Suppressor macrophage treated with lipopolysaccharide for 1 hour (primary cell): ENCODE measurements around the gene MAFG.

Experiments used
- DNase-seq, 3 donors: peaks; one replicate each; pipeline ENCODE4 v3.0.0-alpha.2; 2020 to 2022

The MAFG gene

GRCh38 chr17:81908793-81909192 is 18.7 kb downstream of the MAFG start:
- DNase-seq: no peak

DNA sequence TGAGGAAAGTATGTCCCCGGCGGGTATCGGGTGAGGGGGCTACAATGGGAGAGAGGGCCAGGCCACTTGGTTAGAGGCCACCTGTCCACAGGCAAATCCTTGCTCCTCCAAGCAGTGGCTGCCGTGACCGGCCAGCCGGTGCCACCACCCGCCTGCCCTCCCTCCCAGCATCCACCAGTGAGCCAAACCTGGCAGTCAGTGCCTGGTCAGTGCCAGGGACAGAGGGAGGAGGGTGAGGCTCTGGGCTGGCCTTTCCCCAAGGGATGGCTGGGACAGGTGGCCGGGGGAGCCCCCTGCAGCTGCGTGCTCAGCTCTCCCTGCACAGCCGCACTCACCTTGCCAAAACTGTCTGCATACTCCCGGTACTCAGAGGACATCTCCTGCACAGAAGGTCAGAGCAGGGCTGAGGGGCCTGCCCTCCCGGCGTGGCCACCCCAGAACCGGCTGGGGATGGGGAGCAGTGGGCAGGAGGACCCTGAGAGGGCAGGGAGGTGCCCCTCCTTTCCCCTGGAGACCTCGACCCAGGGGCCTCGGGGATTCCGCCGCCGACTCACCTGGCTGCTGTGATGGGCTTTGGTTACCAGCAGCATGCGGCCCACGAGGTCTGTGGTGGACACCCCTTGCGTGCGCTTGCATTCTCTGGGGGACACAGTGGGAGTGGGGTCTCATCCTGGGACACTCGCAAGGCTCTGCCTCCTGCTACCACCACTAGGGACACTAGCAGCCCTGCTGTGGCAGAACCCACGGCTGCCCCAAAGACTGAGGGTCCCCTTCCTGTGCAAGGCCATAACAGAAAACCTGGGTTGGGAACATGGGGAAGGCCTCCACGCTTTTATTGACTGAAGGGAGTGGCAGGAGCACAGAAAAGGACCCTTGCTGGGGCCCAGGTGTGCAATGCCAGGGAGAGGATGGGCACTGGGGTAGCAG is 20.1 kb downstream of the MAFG start:
- DNase-seq: no peak

DNA sequence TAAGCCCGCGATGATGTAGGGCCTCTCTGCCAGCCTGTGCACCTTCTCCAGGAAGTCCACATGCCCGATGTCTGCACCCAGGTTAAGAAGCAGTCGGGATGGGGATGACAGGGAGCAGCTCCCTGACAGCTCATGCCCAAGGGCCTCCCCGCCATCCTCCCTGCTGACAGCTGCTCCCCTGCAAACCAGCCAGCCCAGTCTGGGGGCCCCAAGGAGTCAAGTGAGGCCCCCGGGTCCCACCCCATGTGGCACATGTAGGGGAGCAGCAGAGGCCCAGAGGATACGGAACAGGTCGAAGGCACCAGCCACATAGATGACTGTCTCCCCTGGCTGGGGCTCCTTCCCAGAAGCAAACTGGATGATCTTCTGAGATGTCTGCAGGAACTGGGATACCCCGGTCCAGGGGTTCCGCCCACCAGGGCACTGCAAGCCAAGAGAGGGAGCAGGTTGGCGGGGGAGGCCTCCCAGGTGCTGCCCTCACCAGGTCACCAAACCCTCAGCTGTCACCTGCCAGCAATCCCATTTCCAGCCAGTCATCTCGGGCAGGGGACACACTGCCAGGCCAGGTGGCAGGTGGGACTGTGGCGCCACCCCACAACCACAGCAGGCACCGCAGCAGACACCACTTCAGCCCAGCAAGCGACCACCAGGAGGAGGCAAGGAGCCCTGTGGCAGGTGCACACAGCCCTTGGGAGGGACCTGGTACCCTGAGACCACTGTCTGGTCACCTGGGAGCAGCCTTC is 20.9 kb downstream of the MAFG start:
- no peak for DNase-seq

DNA sequence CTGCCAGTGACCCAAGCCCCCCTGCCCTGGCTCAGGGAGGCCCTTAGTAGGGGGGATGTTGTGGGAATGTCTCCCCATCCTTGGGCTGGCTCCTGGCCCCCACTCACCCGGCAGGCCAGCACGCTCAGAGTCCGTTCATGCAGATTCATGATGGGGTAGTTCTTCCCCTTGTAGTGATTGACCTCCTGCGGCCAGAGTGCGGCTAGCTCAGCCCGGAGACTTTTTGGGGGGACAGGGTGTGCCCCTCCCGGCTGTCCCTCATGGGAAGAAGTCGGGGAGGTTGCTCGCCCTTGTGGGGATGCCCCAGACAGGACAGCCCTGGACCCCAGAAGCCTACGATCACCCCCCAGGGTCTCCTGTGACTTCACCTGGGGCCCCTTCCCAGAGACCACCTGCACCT is 21.5 kb downstream of the MAFG start:
- DNase-seq: no peak

GRCh38 chr17:81905424-81905875 is 22.1 kb downstream of the MAFG start:
- DNase-seq: no peak

GRCh38 chr17:81904600-81905423 is 22.7 kb downstream of the MAFG start:
- DNase-seq: no peak

GRCh38 chr17:81903896-81904599 is 23.5 kb downstream of the MAFG start:
- no peak for DNase-seq

GRCh38 chr17:81903415-81903831 is 24.1 kb downstream of the MAFG start:
- no peak for DNase-seq

DNA sequence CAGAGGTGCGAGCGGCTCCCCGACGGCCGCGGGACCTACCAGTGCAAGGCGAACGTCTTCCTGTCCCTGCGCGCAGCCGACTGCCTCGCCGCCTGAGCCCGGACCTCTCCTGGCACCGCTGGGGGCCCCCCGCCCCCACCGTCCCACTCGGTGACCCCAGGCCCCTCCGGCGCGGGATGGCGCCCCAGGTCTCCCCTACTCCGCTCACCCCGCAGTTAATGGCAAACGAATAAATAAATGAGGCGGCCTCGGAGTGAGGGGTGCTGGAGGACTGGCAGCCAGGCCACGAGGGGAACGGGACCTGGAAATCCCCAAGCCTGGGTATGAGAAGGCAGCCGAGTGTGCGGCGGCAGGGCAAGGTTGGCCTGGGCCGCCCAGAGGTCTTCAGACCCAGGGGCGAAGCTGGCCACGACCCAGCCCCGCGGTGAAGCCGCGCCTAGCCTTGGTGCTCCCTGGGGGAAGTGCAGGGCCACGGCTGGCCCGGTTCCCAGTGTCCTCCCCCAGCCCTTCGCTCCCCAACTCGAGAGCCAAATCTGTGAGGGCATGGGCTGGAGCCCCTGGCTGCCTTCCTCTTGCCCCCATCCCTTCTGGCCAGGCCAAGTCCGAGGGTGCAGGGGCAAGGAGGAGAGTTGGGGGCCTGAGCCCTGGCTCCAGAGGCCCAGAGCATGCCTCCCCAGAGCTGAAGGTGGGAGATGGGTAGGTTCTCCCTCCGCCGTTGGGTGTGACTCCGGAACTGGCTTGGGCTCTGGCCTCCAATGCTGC is 24.7 kb downstream of the MAFG start:
- DNase-seq: no peak

- peak in 2 of 3 donors; percentile 40 to 67 for DNase-seq
Observed at GRCh38 chr17:81902023-81902652, 25.4 kb downstream of the MAFG start, which contains the start of gene NPB. Gene NPB, plus strand, starts transcription at chr17:81902238. Its CDS starts 40 bp downstream, at chr17:81902278.

- DNase-seq: no peak
Observed at GRCh38 chr17:81901167-81902022, 26.1 kb downstream of the MAFG start.

DNA sequence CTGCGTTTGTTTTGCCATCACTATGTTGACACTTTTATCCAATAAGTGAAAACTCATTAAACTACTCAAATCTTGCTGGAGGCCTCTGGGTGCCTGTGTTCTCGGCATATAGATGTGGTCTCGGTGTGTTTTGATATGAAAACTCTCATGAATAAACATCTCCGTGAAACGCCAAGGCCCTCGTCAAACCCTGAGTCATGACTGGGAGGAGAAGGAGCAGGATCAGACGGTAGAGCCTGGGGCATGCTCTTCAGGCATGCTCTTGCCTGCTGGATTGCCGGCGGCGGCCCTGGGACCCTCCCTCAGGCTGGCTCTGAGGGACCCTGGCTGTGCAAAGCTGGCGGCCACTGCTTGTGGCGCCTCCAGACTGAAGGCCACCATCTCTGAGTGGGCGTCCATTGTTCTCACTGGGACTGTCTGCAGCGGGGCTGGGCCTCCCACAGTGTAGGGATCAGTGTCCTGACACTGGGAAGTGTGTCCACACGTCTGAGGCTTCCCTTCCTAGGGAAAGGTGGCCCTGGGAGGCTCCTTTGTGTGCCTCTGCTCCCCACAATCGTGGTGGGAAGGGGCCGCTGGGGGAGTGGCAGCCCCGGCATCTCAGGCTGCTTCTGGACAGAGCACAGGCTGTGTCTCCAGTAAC is 27.2 kb downstream of the MAFG start:
- no peak for DNase-seq

DNA sequence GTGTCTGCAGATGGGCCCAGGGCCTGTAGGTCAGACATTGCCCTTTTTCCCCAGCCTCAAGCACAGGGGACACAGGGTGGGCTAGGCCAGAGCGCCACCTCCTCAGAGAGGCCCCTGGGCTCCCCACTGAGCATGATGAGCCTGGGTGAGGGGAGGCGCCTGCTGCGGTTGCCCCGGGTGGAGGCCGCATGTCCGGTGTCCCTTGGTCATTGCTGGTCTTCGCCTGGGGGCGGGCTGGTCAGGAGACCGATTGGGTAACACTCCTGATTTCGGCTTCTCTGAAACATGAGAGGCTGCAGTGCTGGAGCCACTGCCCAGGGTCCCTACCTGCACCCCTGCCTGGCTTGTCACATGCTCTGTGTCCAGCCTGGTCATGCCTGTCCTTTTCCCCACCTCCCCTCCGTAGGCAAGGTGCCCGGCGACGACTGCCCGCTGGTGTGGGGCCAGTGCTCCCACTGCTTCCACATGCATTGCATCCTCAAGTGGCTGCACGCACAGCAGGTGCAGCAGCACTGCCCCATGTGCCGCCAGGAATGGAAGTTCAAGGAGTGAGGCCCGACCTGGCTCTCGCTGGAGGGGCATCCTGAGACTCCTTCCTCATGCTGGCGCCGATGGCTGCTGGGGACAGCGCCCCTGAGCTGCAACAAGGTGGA is 27.9 kb downstream of the MAFG start:
- DNase-seq: no peak

DNA sequence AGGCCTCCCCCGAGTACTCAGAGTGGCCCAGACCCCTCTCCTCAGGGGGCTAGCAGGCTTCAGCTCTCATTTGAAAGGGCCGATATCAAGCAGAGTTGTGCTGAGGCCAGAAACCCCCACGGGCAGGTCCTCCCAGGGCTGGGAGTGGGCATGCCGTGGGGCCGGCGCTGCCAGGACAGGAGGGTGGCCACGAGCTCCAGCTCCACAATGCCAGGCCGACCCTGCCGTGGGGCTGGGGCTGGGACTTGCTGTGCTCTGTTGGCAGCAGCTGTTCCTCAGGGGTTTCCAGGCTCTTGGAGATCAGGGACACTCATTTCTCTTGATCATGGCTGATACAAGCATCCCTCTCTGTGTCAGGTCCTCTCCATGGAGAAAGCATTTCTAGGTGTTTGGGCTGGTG is 28.6 kb downstream of the MAFG start:
- DNase-seq: no peak

- no peak for DNase-seq
Observed at GRCh38 chr17:81898029-81898866, 29.3 kb downstream of the MAFG start.

- DNase-seq: no peak
Observed at GRCh38 chr17:81895400-81895799, 32.1 kb downstream of the MAFG start.

- no peak for DNase-seq
Observed at GRCh38 chr17:81891303-81891552, 36.3 kb downstream of the MAFG start.
